Testis (tissue), 3 donors: ENCODE data around the gene KCND3. TPM values are rescaled to one million over a fixed set of nuclear protein-coding genes. Genes with fewer than 3 reads are reported as not detected.

Source experiments
- DNase-seq: peaks from one replicate; pipeline ENCODE4 v3.0.0-alpha.2; 2019
- H3K27ac ChIP-seq, 2 donors: fragments of 200-600 bp; sonication (generic); one replicate each; pipeline ENCODE4 v1.5.1; 2019
- H3K27me3 ChIP-seq: fragments of 200-600 bp; sonication (generic); one replicate; pipeline ENCODE4 v1.5.1; 2019
- H3K36me3 ChIP-seq: fragments of 200-600 bp; sonication (generic); one replicate; pipeline ENCODE4 v1.5.1; 2017; ENCODE audit warnings: low read depth; ENCODE audit errors: missing control alignments
- H3K4me1 ChIP-seq: fragments of 200-600 bp; sonication (generic); one replicate; pipeline ENCODE4 v1.5.1; 2019
- H3K4me3 ChIP-seq, 2 donors: fragments of 200-600 bp; sonication (generic); one replicate each; pipeline ENCODE4 v1.5.1; 2017 to 2019
- H3K9me3 ChIP-seq: fragments of 200-600 bp; sonication (generic); one replicate; pipeline ENCODE4 v1.5.1; 2017
- CTCF ChIP-seq, 3 experiments: fragments of 450-650 bp in 2 of 3; fragments of 200-600 bp in 1 of 3; sonication (generic) in 1 of 3; IDR thresholded peaks; one replicate each; pipeline ENCODE4 v1.5.1; 2016 to 2019; ENCODE audit warnings: antibody characterized with exemption in 3 of 3, mild to moderate bottlenecking in 2 of 3, moderate library complexity in 1 of 3
- POLR2A ChIP-seq: fragments of 450-650 bp; IDR thresholded peaks from one replicate; pipeline ENCODE4 v1.6.1; 2017; ENCODE audit warnings: antibody characterized with exemption, mild to moderate bottlenecking, moderate library complexity
- WGBS, 2 donors: methylation state at CpG; one replicate each; pipeline ENCODE4 v1.1.5; 2018; 5-methylcytosine and 5-hydroxymethylcytosine counted together
- intact Hi-C: fragments of 100-400 bp; cut with DNase I; formaldehyde crosslinking; loops from one replicate; pipeline ENCODE4 v1.15.1; 2023; ENCODE audit warnings: low total_unique reads
- polyA plus RNA-seq: library from polyadenylated mRNA; stranded (reverse); fragments of 350-450 nt; fragmentation: Illumina TruSeq; extraction: RNeasy Lipid Tissue Mini Kit (QIAGEN cat#74804); gene quantifications from one replicate; pipeline ENCODE4 v1.2.3, GENCODE V29; 2014; ENCODE audit warnings: low read depth, low replicate concordance; ENCODE audit not compliant: insufficient read depth
- total RNA-seq, 2 donors: library from RNA; depleted of rRNA; stranded (reverse); fragments of >200 nt; gene quantifications; one replicate each; pipeline ENCODE4 v1.2.3, GENCODE V29; 2016

The KCND3 gene
- total and polyA plus RNA-seq, 3 donors from 2014 or later: 5.5 to 6.6 (median 6.0) TPM

GRCh38 chr1:111921948-111922347, 67.5 kb downstream of the KCND3 start:
- no peak for DNase-seq
- Histone ChIP-seq H3K36me3 (no peaks in the 10 kb centered on the region), H3K4me1 (no peaks in the 10 kb centered on the region), H3K4me3 (no peak overlapping the region), H3K27me3 (no peaks in the 10 kb centered on the region), H3K9me3 (no peaks in the 10 kb centered on the region), H3K27ac (no peak overlapping the region)
- intact Hi-C loops: no loop called here
- WGBS, 2 donors: 94 to 96% methylated on average over 6 of the region's 6 CpGs
- no peak for TF ChIP-seq CTCF (IDR thresholded peaks at IDR 0.05)

- H3K36me3 ChIP-seq: no peaks in the 10 kb centered on the region
- intact Hi-C loops: no loop called here
- H3K4me1 ChIP-seq: no peaks in the 10 kb centered on the region
- WGBS, 2 donors: 58 to 59% methylated on average over 11 of the region's 11 CpGs
- H3K27ac ChIP-seq: no peak overlapping the region
- H3K9me3 ChIP-seq: no peaks in the 10 kb centered on the region
- no peak overlapping the region for H3K4me3 ChIP-seq
- no peak for TF ChIP-seq CTCF (IDR thresholded peaks at IDR 0.05)
- TF ChIP-seq POLR2A: no peak
- peak; percentile 24 for DNase-seq
- no peaks in the 10 kb centered on the region for H3K27me3 ChIP-seq
Observed at GRCh38 chr1:111920221-111921024, 69.0 kb downstream of the KCND3 start.

GRCh38 chr1:111911776-111912515, 77.5 kb downstream of the KCND3 start:
- no peak overlapping the region for H3K27ac ChIP-seq
- no peaks in the 10 kb centered on the region for H3K36me3 ChIP-seq
- H3K4me1 ChIP-seq: no peaks in the 10 kb centered on the region
- no peak for TF ChIP-seq POLR2A
- TF ChIP-seq CTCF (IDR thresholded peaks at IDR 0.05): no peak
- intact Hi-C loops: no loop called here
- H3K27me3 ChIP-seq: no peaks in the 10 kb centered on the region
- H3K4me3 ChIP-seq: no peak overlapping the region
- H3K9me3 ChIP-seq: no peaks in the 10 kb centered on the region
- no peak for DNase-seq
- WGBS, 2 donors: 80 to 86% methylated on average over 5 of the region's 5 CpGs

- intact Hi-C loops: no loop called here
- DNase-seq: no peak
- no peak overlapping the region for H3K4me3 ChIP-seq
- no peaks in the 10 kb centered on the region for H3K4me1 ChIP-seq
- 82 to 83% methylated on average over 1 of the region's 1 CpG for WGBS, 2 donors
- no peak overlapping the region for H3K27ac ChIP-seq
- H3K27me3 ChIP-seq: no peaks in the 10 kb centered on the region
- TF ChIP-seq POLR2A: no peak
- no peak for TF ChIP-seq CTCF (IDR thresholded peaks at IDR 0.05)
- no peaks in the 10 kb centered on the region for H3K36me3 ChIP-seq
- no peaks in the 10 kb centered on the region for H3K9me3 ChIP-seq
Observed at GRCh38 chr1:111911061-111911460, 78.4 kb downstream of the KCND3 start.
